GM12865 (cell line): ENCODE results near the gene SALL2.

Experiments
- DNase-seq: peaks from one replicate; pipeline ENCODE4 v3.0.0; 2010; ENCODE audit warnings: low read depth
- H3K4me3 ChIP-seq: 2 replicates; pipeline ENCODE4 v1.5.1; 2011; ENCODE audit warnings: mild to moderate bottlenecking, low read depth, low read length, control low read depth
- CTCF ChIP-seq: IDR thresholded peaks from 2 replicates; pipeline ENCODE4 v1.5.1; 2011; ENCODE audit warnings: low read length, control low read depth, low read depth, inconsistent platforms; ENCODE audit not compliant: insufficient read depth; ENCODE audit errors: missing control alignments

SALL2 gene

GRCh38 chr14:21536418-21537089 lies 10.4 kb upstream of the SALL2 start:
- DNase-seq = no peak
- TF ChIP-seq CTCF = no peak
- no peak overlapping the region for H3K4me3 ChIP-seq

- no peak for DNase-seq
- no peak for TF ChIP-seq CTCF
- no peak overlapping the region for H3K4me3 ChIP-seq
These were observed 9.6 kb upstream of the SALL2 start for GRCh38 chr14:21535545-21536417.

GRCh38 chr14:21534576-21534975 lies 8.4 kb upstream of the SALL2 start:
- DNase-seq = no peak
- no peak for TF ChIP-seq CTCF
- H3K4me3 ChIP-seq = no peak overlapping the region

GRCh38 chr14:21533294-21533693 lies 7.1 kb upstream of the SALL2 start:
- DNase-seq = no peak
- TF ChIP-seq CTCF = no peak
- H3K4me3 ChIP-seq = no peak overlapping the region

GRCh38 chr14:21529515-21529914 lies 3.4 kb upstream of the SALL2 start:
- no peak overlapping the region for H3K4me3 ChIP-seq
- no peak for TF ChIP-seq CTCF
- DNase-seq = no peak

- no peak for DNase-seq
- no peak for TF ChIP-seq CTCF
These were observed 2.5 kb upstream of the SALL2 start for GRCh38 chr14:21528381-21529348.

More at GRCh38 chr14:21528381-21529348, 2.5 kb upstream of the SALL2 start:
- H3K4me3 ChIP-seq = no peak overlapping the region
